ENCODE results near the gene DMAC2L. TPM values are rescaled to one million over a fixed set of nuclear protein-coding genes. Genes with fewer than 3 reads are reported as not detected.

Gene DMAC2L
- polyA plus RNA-seq, 1 of the 3 experiments (the other 2 are of a cell fraction): 20.3 TPM

GRCh38 chr14:50375760-50376159, 63.6 kb downstream of the DMAC2L start:
- Histone ChIP-seq H4K20me1 (ENCODE audit: insufficient read depth) (no peaks in the 10 kb centered on the region), H3K9me2 (no peaks in the 10 kb centered on the region), H3K4me3 (ENCODE audit: low read depth in 2 of 2, low read length in 1 of 2) (no peak overlapping the region), H3K36me3 (replicated peaks in 1 of 2; ENCODE audit: control insufficient read depth in 1 of 2, insufficient read depth in 2 of 2, low read length in 1 of 2) (no peaks in the 10 kb centered on the region), H3K4me2 (no peak overlapping the region), H3K27ac (ENCODE audit: low read depth in 2 of 2, low read length in 1 of 2) (no peak overlapping the region), H3K9me3 (no peaks in the 10 kb centered on the region), H3K9ac (no peak overlapping the region), H3K4me1 (ENCODE audit: control insufficient read depth in 1 of 2, insufficient read depth in 2 of 2, low read depth in 1 of 2, low read length in 1 of 2) (no peaks in the 10 kb centered on the region), H3F3A (replicated peaks; ENCODE audit: insufficient read depth) (no peaks in the 10 kb centered on the region), H3K79me2 (ENCODE audit: insufficient read depth) (no peaks in the 10 kb centered on the region), H3K27me3 (ENCODE audit: insufficient read depth) (no peaks in the 10 kb centered on the region), H2AFZ (ENCODE audit: low read depth) (no peak overlapping the region)
- CTCF ChIA-PET: no interaction called here
- 94% methylated on average over 5 of the region's 5 CpGs for WGBS (ENCODE audit: low lambda C conversion rate)
- POLR2A ChIA-PET: no interaction called here
- TF ChIP-seq REST (IDR thresholded peaks at IDR 0.05; ENCODE audit: low read depth, low read length): no peak
- TF ChIP-seq ELF1 (IDR thresholded peaks at IDR 0.05): no peak
- TF ChIP-seq, protein P1, sequence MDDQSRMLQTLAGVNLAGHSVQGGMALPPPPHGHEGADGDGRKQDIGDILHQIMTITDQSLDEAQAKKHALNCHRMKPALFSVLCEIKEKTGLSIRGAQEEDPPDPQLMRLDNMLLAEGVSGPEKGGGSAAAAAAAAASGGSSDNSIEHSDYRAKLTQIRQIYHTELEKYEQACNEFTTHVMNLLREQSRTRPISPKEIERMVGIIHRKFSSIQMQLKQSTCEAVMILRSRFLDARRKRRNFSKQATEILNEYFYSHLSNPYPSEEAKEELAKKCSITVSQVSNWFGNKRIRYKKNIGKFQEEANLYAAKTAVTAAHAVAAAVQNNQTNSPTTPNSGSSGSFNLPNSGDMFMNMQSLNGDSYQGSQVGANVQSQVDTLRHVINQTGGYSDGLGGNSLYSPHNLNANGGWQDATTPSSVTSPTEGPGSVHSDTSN (IDR thresholded peaks at IDR 0.05): no peak
- no peak for TF ChIP-seq ZBTB33 (IDR thresholded peaks at IDR 0.05; ENCODE audit: borderline replicate concordance, low read depth)
- TF ChIP-seq RXRA (IDR thresholded peaks at IDR 0.05; ENCODE audit: borderline replicate concordance, low read depth): no peak
- TF ChIP-seq NFIC (IDR thresholded peaks at IDR 0.05; ENCODE audit: borderline replicate concordance): no peak
- no peak for TF ChIP-seq EZH2phosphoT487 (IDR thresholded peaks at IDR 0.05; ENCODE audit: borderline replicate concordance, low read depth)
- no peak for TF ChIP-seq USF1 (IDR thresholded peaks at IDR 0.05; ENCODE audit: borderline replicate concordance, low read depth)
- no peak for TF ChIP-seq RCOR1 (IDR thresholded peaks at IDR 0.05; ENCODE audit: low read length)
- TF ChIP-seq TAF1 (IDR thresholded peaks at IDR 0.05; ENCODE audit: borderline replicate concordance, low read depth, low read length): no peak
- no peak for TF ChIP-seq JUND (IDR thresholded peaks at IDR 0.05)
- TF ChIP-seq FOXM1 (IDR thresholded peaks at IDR 0.05; ENCODE audit: low read depth): no peak
- TF ChIP-seq, protein P2, sequence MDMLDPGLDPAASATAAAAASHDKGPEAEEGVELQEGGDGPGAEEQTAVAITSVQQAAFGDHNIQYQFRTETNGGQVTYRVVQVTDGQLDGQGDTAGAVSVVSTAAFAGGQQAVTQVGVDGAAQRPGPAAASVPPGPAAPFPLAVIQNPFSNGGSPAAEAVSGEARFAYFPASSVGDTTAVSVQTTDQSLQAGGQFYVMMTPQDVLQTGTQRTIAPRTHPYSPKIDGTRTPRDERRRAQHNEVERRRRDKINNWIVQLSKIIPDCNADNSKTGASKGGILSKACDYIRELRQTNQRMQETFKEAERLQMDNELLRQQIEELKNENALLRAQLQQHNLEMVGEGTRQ (IDR thresholded peaks at IDR 0.05; ENCODE audit: borderline replicate concordance, low read depth, low read length): no peak
- DNase-seq: no peak

Small RNA genes lying within 50 kb of the gene (small RNA-seq; reads per million reads assigned to genes)
- 0 to 1.1 (median 0) reads per million in 7 experiments for gene MIR4504

Other genes starting within 250 kb of the DMAC2L start
- 6.7 and 7.3 TPM in 2 replicates for gene VCPKMT, start 195.8 kb upstream of the DMAC2L start, polyA plus RNA-seq (2012; rRNA removed)
- 6.2 and 8.2 TPM in 2 replicates for gene SOS2, start 80.7 kb upstream of the DMAC2L start, polyA plus RNA-seq (2012; rRNA removed)
- 5.4 and 8.4 TPM in 2 replicates for gene L2HGDH, start 95 bp upstream of the DMAC2L start, polyA plus RNA-seq (2012; rRNA removed)
- gene CDKL1, start 84.6 kb downstream of the DMAC2L start, polyA plus RNA-seq (2012; rRNA removed): 1.7 and 2.5 TPM in 2 replicates
- 28.1 and 31.8 TPM in 2 replicates for gene MAP4K5, start 220.2 kb downstream of the DMAC2L start, polyA plus RNA-seq (2012; rRNA removed)
- 7.3 and 9.0 TPM in 2 replicates for gene ATL1, start 247.8 kb downstream of the DMAC2L start, polyA plus RNA-seq (2012; rRNA removed)

Measured in SK-N-SH (cell line).